ENCODE results near the gene TMEM88.

GRCh38 chr17:7824021-7824924, 30.6 kb upstream of the TMEM88 start:
- no peak for TF ChIP-seq EZH2 (IDR thresholded peaks at IDR 0.05; ENCODE audit: insufficient read depth, poor library complexity, severe bottlenecking)
- no peak for TF ChIP-seq EZH2phosphoT487 (IDR thresholded peaks at IDR 0.05; ENCODE audit: insufficient read depth, low read depth)
